GM19043 (cell line): Measurements from ENCODE around the gene SLC9A9.
"Not testable (repeated sequence)": the region's sequence is repeated elsewhere in the genome, so short reads cannot be mapped to it uniquely, and the experiment has no call there.

Experiments used
- ATAC-seq: cut with Tn5 transposase; IDR thresholded peaks from one replicate; pipeline ENCODE4 v1.9.1; 2021; ENCODE audit warnings: low read depth; ENCODE audit not compliant: unreplicated experiment

The SLC9A9 gene

GRCh38 chr3:143431298-143431697 is 417.0 kb downstream of the SLC9A9 start:
- ATAC-seq, result not testable (repeated sequence)

DNA sequence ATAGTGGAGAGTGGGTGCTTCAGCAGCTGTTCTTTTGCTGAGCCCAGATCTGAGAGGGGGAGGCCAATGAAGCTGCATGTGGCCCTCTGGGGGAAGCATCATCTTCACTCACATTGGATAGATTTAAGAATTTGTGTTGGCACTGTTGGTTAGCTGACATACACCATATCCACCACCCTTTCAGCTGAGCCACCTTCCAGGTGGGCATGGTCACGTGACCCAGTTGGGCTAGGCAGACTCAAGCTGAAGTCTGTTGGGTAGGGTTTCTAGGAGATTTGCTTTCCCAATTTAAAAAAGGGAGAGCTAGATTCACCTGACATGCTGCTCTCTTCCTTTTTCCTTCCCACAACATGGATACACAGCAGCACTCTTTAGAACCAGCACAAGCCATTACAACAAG is 417.7 kb downstream of the SLC9A9 start:
- no peak for ATAC-seq

DNA sequence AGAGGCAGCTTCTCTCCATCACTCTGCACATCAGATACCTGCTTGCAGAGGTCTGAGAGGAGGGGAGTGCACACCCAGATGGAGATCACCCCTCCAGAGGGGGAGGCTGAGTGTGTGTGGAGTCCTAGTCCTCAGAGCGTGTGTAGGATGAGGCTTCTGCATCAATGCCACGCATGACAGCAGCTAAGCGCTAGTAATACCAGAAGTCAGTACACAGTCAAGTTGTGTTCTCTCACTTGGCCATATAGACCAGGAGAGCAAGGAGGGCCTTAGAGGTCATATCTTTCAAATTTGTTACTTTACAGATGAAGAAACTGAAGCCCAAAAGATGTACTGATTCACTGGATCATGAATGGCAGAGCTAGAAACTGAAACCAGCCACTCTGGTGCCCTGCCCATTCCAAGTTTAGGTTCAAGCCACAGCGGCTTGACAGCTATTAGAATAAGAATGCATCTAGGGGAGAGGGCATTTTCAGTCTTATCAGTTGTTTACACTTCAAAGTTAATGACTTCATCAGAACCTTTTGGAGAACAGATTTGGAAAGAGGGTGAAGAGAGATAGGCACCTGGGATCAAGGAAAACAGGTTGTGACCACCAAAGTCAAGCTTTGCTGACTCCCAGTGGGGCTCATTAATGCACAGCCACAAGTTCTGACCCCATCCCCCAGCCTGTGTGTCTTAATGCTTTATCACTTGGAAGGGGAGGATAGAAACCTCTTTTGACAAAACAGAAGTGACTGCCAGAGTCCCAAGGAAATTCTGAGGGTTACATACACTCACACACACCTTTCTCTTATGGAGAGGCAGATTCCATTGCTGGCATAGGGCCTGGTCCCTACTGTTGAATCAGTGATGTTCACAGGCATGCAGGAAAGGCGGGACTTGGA is 418.4 kb downstream of the SLC9A9 start:
- no peak for ATAC-seq

DNA sequence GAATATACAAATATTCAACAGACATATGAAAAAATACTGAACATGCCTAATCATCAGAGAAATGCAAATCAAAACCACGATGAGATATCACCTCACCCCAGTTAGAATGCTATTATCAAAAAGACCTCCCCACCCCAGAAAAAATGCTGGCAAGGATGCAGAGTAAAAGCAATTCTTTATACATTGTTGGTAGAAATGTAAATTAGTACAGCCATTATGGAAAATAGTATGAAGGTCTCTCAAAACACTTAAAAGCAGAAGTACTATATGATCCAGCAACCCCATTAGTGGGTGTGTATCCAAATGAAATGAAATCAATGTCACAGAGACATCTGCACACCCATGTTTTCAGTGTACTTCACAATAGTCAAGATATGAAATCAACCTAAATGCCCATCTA is 420.0 kb downstream of the SLC9A9 start:
- ATAC-seq, result no peak

GRCh38 chr3:143427631-143428030 is 420.6 kb downstream of the SLC9A9 start:
- ATAC-seq, result no peak

GRCh38 chr3:143424874-143425273 is 423.4 kb downstream of the SLC9A9 start:
- ATAC-seq, result no peak

- no peak for ATAC-seq
These were observed 426.7 kb downstream of the SLC9A9 start for GRCh38 chr3:143421556-143421955.

DNA sequence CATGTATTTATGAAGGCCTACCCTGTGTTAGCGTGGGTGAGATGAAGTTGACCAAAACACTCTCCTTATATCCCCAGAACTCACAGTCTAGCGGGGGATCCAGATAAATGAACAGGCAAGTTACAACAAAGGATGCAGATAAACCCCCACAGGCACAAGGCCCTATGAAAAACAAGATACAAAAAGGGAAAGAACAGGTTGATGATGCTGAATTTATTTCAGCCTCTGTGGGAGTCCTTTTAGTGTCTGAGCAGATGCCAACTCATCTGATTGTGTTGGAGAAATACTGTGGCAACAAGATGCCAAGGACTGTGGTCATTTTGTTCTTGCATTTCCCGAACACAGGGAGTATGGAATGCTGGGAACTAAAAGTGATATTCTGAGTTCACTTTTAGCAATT is 428.7 kb downstream of the SLC9A9 start:
- no peak for ATAC-seq

DNA sequence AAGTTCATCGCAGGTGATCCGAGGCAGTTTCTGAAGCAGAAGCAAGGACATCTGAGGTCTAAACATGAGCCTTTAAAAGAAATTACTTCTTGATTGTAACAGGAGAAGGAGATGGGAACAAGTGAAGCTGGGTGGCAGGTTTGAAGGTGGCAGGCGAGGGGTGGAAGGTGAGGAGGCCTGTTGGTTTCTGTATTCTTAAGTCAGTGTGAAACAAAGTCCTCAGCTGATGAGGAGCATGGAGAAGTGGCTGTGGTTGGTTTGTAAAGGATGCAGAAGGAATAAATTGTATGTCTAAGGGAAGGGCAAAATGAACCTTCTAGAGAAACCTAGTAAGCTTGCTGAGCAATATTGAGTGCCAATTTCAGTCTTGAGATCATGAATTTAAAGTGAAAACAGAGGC is 429.9 kb downstream of the SLC9A9 start:
- no peak for ATAC-seq

DNA sequence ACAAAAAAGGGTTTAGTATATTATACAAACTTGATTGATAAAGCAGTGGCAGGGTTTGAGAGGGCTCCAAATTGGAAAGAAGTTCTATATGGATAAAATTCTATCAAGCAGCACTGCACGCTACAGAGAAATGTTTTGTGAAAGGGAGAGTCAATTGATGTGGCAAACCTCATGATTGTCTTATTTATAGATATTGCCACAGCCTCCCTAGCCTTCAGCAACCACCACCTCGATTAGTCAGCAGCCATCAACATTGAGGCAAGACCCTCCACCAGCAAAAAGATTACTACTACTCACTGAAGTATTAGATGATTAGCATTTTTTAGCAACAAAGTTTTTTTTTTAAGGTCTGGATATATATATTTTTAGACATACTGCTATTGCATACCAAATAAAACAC is 432.0 kb downstream of the SLC9A9 start:
- ATAC-seq, result no peak

DNA sequence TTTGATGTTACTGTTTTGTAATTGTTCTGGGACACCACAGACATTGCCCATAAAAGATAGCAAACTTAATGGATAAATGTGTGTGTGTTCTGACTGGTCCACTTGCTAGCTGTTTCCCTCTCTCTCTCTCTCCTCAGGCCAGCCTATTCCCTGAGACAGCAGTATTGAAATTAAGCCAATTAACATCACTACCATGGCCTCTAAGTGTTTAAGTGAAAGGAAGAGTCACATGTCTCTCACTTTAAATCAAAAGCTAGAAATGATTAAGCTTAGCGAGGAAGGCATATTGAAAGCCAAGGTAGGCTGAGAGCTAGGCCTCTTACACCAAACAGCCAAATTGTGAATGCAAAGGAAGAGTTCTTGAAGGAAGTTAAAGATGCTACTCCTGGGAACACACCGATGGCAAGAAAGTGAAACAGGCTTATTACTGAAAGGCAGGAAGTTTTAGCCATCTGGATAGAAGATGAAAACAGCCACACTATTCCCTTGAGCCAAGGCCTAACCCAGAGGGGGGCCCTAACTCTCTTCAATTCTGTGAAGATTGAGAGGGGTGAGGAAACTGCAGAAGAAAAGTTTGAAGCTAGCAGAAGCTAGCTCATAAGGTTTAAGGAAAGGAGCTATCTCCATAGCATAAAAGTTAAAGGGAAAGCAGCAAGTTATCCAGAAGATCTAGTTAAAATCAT is 433.6 kb downstream of the SLC9A9 start:
- no peak for ATAC-seq

DNA sequence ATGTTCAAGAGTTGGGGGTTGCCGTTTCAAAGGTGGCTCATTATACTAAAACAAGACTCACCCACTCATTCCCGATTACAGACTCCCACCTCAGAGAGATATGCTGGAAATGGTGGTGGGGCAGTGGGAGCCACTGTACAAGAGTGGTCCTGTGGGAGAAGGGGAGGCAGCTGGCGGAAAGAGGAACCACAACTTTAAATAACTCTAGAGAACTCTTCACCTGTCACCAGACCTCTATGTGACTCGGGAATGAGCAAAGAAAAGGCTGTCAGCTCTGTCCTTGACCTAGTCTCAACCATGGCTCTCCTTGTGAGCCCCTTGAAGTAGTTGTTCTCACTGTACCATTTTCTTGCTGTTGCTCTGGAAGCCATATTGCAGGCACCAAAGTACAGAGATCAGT is 434.9 kb downstream of the SLC9A9 start:
- ATAC-seq, result no peak

DNA sequence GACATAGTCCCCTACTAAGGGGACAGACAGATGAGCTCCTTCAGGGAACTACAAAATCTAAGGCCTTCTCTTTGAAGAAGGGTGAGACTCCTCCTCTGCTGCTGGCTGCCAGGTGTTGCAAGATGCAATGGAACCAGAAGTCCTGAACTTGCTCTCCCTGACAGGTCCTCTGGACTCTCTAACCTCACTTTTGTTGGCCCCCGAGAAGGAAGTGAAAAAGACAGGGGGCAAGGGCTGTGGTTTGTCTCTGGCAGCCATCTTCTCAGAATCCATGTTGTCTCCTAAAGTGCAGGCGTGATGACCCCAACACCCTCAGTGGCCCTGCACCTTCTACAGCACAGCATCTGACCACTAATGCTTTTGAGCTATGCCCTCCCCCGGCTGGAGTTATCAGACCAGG is 436.2 kb downstream of the SLC9A9 start:
- no peak for ATAC-seq

DNA sequence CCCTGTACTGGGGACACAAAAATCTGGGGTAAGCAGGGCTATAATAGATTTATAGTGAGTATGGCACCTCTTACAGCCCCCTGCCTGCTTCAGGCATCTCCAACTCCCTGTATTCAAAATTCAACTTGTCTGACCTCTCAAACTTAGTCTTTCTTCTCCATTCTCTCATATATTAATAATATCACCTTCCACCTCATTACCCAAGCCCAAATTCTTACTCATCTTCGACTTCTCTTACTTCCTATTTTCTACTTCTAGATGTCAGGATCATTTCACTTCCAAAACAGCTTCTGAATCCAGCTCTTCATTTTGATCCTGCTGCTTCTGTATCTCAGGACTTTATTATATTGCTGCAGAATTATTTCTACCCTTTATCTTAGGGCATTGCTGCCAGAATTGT is 438.0 kb downstream of the SLC9A9 start:
- no peak for ATAC-seq

DNA sequence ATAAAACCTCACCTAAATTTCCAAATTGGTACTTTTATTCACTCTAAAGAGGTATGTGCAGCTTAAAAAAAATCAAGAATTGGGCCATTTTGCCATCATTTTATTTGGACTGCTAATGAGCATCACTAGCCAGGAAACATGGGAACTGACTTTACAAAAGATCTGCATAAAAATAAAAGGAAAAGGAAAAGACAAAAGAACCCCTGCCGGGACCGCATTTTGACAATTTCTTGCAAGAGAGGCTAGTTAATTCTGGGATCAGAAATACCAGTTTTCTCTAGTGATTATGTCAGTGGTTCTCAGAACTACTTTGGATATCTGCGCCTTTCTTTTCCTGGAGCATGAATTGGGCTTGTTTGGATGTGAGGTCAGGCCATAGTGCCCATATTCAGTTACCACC is 439.5 kb downstream of the SLC9A9 start:
- no peak for ATAC-seq

GRCh38 chr3:143402602-143403001 is 445.7 kb downstream of the SLC9A9 start:
- no peak for ATAC-seq

DNA sequence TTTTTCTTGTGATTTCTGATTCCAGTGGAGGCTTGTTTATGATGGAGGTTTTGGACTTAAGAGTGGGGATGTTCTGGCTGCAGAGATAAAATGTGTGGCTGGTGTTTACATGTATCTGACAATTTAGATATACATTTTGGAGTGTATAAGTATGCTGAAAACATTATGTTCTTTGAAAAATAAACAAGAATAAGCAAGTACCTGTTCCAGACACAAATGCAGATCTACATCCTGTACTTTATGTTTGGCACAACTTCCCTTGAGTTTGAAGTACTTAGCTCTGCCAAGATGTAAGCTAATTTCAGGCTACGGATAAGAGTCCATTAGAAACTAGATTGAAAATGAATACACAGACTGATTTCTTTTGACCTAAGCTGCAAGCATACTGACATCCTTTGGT is 451.5 kb downstream of the SLC9A9 start:
- ATAC-seq, result no peak

DNA sequence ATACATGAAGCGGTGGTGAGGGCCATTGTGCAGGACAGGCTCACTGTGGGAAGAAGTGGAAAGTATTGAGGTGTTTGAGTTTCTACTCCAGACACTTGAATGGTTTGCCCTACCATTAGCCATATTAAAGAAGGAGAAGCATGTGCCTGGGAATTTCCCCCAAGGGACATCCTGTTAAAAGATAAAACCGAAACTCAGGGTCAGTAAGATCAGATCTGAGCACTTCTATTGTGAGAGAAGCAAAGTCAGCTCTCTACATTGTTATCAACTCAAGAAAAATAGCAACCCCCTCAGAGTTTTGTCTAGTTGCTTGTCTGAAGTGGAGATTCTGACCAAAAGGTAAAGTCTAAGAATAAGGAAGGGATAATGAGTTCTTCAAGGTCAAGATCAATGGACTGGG is 458.9 kb downstream of the SLC9A9 start:
- ATAC-seq, result no peak

GRCh38 chr3:143387425-143387824 is 460.8 kb downstream of the SLC9A9 start:
- no peak for ATAC-seq

- ATAC-seq, result no peak
These were observed 464.2 kb downstream of the SLC9A9 start for GRCh38 chr3:143384076-143384475.

DNA sequence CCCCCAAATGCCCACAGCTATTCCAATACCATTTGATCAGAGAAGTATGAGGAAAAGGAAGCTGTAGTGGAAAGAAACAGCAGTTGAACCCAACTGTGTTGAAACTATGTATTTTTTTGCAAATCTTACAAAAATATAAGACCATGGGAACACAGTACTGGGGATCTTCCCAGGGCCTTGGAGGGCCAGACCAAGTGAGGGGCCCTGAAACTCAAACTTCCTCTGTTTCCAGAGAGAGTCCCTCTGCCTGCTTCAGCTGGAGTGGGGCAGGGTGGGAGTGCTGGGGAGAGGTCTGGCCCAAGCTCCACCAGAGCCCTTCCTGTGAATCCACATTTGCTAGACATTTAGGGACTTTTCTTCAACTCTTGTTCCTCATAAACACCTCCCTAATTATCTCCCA is 464.8 kb downstream of the SLC9A9 start:
- no peak for ATAC-seq

- no peak for ATAC-seq
These were observed 465.5 kb downstream of the SLC9A9 start for GRCh38 chr3:143382816-143383215.
